CD4-positive, alpha-beta T cell treated with Interleukin-21 for 1 hour (primary cell): ENCODE results near the gene NUDT6.

Source experiments
- DNase-seq: peaks from one replicate; pipeline ENCODE4 v3.0.0-alpha.2; 2020

Gene NUDT6, protein sequence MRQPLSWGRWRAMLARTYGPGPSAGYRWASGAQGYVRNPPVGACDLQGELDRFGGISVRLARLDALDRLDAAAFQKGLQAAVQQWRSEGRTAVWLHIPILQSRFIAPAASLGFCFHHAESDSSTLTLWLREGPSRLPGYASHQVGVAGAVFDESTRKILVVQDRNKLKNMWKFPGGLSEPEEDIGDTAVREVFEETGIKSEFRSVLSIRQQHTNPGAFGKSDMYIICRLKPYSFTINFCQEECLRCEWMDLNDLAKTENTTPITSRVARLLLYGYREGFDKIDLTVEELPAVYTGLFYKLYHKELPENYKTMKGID

DNA sequence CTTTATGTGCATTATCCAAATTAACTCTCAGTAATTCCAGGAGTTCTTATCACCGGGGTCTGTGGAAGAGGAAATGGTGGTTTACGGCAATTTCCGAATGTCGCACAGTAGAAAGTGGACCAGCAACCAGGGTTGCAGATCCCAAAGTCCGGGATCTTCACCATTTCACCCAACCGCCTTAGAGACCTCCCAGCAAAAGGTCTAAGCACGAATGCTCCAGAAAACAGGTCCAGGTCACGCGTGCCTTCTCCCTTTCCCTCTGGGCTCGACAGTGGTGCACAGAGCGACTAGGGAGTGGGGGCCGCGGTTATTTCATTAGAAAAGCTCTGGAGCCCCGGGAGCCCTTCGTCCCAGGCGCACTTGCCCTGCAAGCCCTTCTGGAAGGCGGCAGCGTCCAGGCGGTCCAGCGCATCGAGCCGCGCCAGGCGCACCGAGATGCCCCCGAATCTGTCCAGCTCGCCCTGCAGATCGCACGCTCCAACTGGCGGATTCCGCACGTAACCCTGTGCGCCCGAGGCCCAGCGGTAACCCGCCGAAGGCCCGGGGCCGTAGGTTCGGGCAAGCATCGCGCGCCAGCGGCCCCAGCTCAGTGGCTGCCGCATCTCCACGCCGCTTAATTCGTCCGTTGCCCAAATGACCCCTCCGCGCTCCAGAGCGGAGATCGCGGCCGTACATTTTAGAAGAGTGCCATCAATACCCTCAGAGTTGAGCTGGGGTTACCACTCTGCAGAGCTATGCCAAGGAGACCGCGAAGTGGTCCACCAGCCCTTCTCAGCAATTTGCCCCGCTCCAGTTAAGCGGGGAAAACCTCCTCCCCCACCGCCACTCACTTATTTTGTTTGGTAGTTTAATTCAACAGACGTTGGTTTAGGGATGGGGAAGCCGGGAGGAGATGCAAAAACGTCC, at the start of gene NUDT6:
TSS of gene NUDT6 (minus strand) at position 627 of the 906 bp plus-strand sequence. CDS start at position 602, 25 bp downstream.
- peak; percentile 39 for DNase-seq

DNA sequence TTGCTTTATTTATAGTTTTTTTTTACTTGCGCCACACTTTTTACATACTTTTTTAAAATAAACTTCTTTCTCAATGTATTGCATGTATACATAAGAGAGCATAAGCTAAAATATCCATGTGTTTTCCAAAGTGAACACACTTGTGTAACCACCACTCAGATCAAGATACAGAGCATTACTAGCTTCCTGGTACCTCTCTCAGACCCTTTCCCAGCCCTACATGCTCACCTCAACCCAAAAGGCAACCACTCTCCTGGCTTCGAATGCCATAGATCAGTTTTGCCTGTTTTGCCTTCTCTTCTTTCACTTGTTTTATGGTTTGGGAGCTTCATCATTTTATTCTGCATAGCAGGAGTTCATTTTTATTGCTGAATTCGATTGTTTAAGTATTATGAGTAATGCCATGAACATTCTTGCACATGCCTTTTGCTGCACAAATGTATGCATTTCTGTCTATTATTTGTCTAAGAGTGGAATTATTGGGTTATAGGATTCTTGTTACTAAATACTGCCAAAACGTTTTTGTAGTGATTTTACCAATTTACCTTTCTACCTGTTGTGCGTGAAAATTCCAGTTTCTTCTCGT, 45.9 kb upstream of the NUDT6 start:
- DNase-seq: no peak

DNA sequence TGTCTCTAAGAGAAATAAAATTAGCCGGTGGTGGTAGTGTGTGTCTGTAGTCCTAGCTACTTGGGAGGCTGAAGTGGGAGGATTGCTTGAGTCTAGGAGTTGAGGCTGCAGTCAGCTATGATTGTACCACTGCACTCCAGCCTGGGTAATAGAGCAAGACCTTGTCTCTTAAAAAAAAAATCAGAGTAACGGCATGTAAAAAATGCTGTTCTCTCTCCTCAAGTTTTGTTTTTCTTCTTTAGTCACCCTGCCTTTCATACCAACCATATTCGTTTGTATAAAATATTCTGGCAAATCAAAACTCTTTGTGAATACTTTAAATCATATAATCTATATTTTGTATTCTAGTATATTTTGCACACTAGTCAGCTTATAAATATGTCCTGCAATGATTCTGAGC, 44.8 kb upstream of the NUDT6 start:
- no peak for DNase-seq

DNA sequence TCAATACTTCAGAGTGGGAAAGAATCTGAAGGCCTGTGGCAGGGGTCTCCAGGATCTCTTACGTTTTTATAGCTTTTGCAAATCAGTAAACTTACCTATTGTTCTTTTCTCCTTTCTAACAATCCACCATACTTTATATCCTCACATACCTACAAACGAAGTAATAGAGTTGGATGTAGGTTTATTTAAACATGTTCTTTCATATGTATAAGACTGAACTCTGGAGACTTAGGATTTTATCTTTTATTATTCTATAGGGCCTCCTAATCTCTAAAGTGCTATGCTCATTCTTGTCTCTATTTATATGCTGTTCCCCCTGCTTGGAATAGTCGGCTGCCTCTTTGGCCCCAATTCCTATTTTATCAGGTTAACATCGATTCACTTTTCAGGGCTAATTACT, 43.8 kb upstream of the NUDT6 start:
- DNase-seq: no peak

GRCh38 chr4:122963216-122963615, 40.8 kb upstream of the NUDT6 start:
- no peak for DNase-seq

- DNase-seq: no peak
Observed at GRCh38 chr4:122960611-122961000, 38.2 kb upstream of the NUDT6 start.

DNA sequence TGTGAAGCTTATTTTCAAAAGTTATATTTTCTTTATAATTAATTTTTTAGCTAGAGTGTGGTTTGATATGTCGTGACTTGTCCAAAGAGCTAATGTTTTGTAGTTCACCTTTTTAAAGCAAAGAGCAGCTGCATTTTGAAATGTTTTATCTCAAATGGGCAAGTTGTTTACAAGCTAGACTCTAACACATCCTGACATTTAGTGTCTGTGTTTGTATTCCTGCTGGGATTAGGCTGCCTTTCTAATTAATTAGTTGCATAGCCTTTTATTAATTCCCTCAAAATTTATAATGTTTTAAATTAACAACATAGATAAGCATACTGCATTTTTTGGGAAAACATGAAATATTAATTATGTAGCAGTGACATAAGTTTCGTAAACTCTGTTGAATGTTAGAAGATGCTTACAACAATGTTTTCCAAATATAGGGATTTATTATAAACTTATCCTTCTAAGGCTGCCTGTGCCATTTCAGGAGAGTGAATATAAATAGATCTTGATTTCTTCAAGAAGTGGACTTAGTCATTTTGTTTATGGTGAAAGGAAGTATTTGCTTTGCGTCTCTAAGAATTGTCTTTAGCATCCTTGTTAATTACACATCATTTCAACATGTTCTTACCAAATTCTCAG, 37.7 kb upstream of the NUDT6 start:
- DNase-seq: no peak

GRCh38 chr4:122959441-122959840, 37.0 kb upstream of the NUDT6 start:
- DNase-seq: no peak

- DNase-seq: no peak
Observed at GRCh38 chr4:122958505-122958904, 36.1 kb upstream of the NUDT6 start.

DNA sequence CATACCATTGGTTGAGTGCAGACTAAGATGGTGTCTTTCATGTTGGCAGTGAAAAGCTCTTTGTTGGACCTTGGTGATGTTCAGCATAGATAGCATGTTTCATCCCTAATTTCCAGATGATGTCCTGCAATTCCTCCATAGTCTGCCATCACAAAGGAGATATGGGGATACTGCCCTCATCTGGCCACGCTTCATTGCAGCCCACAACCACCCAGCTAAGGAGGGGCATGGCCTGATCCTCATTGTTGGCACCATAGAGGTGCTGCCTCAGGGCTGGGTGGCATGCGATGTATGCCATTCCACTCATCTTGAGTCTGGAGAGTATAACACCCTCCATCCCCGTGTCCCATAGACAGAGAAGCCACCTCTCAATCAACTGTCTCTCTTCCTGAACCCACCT, 31.5 kb upstream of the NUDT6 start:
- DNase-seq: no peak

DNA sequence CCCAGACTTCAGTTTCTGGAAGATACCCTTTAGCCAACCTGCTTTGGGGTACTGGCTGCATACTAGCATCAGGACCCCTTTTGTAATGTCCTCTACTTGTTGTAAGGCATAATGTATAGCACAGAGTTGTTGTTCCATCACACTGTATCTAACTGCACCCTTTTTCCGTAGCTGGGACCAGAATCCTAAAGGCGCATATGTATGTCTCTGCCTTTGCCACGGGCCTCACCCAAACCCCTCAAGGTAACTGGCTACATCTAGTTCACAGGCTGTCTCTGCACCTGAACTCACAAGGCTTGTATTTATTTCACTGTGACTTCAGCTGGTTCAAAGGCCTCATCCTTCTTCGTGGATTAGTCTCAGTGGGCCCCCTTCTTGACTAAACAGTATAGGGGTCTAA, 29.6 kb upstream of the NUDT6 start:
- no peak for DNase-seq

GRCh38 chr4:122948671-122949070, 26.3 kb upstream of the NUDT6 start:
- no peak for DNase-seq

DNA sequence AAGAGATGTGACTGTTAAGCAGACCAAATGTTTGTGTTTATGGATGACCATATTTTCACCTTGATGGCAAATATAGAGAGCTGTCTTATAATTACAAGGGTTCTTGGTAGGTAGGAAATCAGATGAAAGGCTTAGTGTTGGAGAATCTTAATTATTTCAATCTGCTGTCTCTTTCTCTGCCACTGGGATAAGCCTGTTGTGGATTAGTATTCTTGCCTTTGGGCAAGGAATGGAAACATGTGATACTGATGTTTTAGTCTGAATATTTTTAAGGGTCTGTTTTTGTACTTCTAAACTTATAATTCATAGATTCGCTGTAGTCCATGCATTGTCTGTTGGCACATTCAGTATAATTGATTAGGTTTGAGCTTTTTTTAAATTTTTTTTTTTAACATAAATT, 23.7 kb upstream of the NUDT6 start:
- DNase-seq: no peak

DNA sequence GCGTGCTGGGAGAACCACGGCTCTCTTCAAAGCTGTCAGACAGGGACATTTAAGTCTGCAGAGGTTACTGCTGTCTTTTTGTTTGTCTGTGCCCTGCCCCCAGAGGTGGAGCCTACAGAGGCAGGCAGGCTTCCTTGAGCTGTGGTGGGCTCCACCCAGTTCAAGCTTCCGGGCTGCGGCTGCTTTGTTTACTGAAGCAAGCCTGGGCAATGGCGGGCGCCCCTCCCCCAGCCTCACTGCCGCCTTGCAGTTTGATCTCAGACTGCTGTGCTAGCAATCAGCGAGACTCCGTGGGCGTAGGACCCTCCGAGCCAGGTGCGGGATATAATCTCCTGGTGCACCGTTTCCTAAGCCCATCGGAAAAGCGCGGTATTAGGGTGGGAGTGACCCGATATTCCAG, 22.7 kb upstream of the NUDT6 start:
- peak; percentile 61 for DNase-seq

DNA sequence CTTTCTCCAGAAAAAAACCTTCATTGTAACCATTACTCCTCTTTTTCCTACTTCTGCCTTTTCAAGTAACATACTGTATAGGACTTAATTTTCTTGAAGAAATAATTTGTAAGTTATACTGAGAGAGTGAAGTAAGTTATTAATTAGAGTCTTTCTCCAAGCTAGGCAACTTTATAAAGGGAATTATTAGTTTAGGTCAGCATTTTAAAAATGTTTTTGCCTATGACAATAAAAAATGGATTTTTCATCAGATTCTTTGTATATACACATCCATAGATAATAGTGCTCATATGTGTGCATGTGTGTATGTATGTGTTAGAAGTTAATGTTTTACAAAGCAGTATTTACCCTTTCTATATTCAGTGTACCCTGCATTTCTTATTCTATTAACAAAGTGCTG, 10.4 kb upstream of the NUDT6 start:
- DNase-seq: no peak

GRCh38 chr4:122930862-122931261, 8.5 kb upstream of the NUDT6 start:
- DNase-seq: peak; percentile 1

DNA sequence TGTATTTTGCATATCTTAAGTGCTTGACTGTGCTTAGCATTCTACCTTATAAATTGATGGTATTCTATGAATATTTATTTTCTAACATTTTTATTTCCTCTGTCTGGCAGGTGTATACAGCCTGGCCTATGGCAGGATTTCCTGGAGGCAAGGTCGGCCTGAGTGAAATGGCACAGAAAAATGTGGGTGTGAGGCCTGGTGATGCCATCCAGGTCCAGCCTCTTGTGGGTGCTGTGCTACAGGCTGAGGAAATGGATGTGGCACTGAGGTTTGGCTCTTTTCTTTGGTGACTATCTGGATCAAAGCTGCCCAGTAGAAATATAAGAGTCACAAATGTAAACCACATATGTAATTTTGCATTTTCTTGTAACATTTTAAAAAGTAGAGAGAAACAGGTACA, 6.5 kb upstream of the NUDT6 start:
- no peak for DNase-seq

- DNase-seq: peak; percentile 89
Observed at GRCh38 chr4:122922877-122923511, 597 bp upstream of the NUDT6 start.

DNA sequence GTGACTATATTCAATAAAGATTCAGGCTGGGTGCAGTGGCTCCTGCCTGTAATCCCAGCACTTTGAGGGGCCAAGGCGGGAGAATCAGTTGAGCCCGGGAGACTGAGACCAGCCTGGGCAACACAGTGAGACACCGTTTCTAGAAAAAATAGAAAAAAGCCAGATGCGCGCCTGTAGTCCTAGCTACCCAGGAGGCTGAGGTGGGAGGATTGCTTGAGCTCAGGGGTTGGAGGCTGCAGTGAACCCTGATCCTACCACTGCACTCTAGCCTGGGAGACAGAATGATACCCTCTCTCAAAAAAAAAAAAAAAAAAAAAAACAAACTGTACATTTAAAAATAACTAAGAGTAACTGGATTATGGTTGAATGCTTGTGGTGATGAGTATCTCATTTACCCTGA, 1.1 kb downstream of the NUDT6 start:
- DNase-seq: no peak

- DNase-seq: no peak
Observed at GRCh38 chr4:122920473-122920872, 1.9 kb downstream of the NUDT6 start.

GRCh38 chr4:122917731-122918130, 4.7 kb downstream of the NUDT6 start:
- no peak for DNase-seq

GRCh38 chr4:122914938-122915337, 7.5 kb downstream of the NUDT6 start:
- DNase-seq: no peak
